NCI-H1048 (cell line): Measurements from ENCODE around the gene CHRNA3.

ENCODE experiments used
- DNase-seq: peaks from one replicate; lab custom pipeline; 2025; lab: John Stamatoyannopoulos, UW

The CHRNA3 gene

DNA sequence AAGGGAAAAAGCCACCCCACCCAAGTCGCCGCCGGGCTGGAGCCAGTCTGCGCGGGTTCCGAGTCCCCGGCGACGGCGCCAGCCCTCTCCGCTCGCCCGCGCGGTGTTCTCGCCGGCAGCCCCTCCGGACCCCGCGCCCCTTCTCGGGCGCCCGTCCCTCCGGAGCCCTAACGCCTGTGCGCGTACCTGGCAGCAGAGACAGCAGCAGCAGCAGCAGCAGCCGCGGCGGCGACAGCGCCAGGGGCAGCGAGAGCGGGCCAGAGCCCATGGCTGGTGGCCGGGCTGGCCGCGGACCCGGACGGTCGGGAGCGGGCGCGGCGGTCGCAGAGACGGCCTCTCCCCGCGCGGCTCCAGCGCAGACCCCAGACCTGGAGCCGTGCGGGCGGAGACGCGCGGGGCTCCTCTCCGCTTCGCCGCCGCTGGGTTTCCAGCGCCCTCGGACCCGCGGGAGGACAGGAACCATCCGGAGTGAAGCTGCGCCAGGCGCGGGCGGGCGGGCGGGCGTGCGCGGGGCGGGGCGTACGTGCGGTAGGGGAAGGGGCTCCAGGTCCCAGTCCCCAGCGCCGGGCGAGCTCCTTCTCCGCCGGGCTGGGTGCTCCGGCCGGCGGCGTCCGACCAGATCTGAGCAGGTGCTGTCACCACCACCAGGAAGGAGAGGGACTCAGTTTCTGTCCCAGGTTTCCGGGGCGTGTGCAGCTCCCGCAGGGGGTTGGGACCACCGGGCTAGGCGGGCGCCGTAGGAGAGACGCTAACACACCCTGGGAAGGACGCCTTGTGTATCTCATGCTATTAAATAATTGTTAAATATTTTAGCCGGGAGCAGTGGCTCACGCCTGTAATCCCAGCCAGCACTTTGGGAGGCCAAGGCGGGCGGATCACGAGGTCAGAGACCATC, at the start of gene CHRNA3:
TSS of gene CHRNA3 (minus strand) at position 470 of the 895 bp plus-strand sequence. CDS start at position 268, 202 bp downstream.
- DNase-seq, result no peak

DNA sequence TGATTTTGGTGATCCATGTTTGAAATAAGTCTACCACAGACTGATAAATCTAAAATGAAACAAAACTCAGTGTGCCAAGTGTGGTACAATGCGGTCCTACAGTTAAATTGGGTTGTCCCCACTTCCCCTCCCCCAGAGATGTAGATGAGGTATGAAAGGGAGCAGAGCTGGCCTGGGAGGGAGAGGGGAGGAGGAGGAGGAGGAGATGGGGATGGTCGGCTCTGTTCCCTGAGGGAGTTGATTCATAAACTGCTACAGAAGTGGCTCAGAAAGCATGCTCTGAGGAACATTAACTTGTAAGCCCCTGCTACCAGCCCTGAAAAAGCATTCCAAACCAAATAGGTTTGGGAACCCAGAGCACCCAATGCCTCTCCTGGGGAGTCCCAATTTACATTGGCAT, 48.2 kb upstream of the CHRNA3 start:
- no peak for DNase-seq

DNA sequence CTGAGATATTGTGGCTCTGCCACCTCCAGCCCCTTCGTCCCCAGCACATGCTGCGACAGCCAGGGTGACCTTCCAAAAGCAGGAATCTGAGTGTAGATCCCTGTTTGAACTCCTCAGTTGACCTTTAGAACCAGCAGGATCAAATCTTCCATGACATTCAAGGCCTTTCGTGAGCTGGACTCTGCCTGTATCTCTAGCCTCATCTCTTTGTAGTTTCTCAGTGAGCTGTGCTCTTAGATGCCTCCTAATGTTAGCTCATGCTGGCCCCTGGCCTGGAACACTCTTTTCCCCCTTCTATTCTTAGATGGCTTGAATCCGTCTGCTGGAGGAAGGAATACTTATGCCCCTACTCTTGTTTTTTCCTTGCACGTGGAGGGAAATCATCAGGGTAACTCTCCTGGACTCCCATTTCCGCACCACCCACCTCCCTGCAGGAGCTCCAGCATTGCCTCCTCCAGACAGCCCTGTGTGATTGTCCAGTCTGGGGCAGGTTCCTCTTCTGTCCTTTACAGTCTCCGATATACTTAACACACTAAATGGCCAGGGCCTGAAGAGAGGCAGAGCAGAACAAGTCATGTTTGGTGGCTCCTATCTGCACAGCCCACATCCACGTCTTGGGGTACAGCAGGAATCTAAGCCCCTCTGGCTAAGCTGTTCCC, 46.9 kb upstream of the CHRNA3 start:
- DNase-seq, result no peak

DNA sequence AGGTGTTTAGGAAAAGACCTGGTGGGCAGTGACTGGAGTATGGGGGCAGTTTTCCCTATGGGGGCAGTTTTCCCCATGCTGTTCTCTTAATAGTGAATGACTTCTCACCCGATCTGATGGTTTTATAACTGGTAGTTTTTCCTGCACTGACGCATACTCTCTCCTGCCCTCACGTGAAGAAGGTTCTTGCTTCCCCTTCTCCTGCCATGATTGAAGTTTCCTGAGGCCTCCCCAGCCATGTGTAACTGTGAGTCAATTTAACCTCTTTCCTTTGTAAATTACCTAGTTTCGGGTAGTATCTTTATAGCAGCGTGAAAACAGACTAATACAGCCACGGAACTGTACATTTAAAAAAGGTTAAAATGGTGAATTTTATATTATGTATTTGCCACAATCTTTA, 45.2 kb upstream of the CHRNA3 start:
- DNase-seq, result no peak

DNA sequence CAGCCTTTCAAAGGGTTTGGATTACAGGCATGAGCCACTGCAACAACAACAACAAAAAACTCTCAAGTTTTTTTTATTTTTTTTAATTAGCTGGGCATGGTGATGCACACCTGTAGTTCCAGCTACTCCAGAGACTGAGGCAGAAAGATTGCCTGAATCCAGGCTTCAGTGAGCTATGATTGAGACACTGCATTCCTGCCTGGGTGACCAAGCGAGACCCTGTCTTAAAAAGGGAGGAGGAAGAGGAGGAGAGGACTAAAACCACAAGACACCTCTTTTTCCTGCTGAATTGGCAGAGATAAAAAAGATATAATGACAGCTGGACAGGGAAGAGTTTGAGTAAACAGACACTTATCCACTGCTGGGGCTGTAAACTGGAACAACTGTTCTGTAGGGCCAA, 42.9 kb upstream of the CHRNA3 start:
- DNase-seq, result no peak

DNA sequence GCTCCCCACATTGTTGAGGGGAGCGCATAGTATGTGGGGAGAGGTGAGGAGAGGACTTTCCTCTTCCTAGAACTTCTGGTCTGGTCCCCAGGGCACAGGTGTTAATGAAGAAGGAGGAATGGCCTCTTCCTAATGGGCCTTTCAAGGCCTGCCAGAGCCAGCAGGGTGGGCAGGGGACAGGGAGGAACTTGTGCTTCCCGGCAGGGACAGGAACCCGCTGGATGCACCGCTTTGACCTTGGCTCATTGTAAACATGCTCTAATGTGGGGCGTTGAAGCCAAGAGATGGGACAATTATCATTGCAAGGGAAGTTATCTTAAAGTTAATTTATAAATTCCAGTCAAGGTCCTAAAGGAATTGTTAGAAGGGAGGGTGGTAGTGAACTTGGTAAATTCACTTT, 41.2 kb upstream of the CHRNA3 start:
- no peak for DNase-seq

DNA sequence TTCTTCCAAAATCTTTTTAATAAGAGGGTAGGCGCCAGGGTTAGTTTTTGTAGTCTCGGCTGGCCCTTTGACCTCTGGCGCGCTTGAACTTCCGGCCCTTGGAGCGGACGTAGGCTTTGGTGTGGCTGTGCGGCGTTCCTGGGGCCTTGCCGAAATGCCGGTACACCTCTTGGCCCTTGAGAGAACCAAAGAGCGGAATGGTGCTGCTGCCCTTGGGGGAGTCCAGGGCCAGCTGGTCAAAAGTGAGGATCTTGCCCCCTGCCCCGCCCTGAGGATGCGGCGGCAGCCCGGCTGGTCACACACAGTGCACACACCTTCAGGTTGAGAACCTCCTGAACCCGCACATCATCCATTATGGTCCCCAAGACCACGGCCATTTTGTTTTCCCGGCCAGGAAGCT, 40.2 kb upstream of the CHRNA3 start:
- DNase-seq, result no peak

DNA sequence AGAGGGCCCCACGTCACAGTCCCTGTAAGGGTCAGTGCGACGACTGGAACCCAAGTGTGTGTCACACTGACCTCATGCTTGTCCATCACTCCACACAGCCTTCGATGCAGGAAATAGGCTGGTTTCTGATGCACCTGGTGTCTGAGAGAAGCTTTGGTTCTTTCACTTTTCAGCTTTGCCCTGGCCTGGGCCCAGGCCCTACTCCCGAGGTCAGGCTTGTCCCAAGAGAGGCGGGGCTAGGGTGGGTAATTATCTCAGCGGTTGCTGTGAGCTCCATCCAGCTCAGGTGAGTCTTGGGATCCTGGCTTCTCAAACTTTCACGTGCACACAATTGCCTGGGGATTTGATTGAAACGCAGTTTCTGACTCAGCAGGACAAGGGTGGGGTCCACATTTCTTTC, 39.8 kb upstream of the CHRNA3 start:
- DNase-seq, result no peak

DNA sequence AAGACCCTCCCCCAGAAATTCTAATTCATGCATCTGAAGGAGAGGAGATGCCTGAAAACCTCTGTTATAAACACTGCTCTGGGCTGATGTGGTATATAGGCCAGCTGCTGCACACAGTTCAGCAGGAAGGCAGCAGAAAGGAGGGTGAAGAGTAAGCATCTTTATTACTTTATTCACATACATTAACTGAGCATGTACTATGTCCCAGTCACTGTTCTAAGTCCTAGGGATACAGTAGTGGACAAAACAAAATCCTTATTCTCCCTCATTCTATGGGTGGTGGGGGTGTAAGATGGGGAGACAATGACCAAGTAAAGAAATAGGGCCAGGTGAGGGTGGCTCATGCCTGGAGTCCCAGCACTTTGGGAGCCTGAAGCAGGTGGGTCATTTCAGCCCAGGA, 38.0 kb upstream of the CHRNA3 start:
- no peak for DNase-seq

DNA sequence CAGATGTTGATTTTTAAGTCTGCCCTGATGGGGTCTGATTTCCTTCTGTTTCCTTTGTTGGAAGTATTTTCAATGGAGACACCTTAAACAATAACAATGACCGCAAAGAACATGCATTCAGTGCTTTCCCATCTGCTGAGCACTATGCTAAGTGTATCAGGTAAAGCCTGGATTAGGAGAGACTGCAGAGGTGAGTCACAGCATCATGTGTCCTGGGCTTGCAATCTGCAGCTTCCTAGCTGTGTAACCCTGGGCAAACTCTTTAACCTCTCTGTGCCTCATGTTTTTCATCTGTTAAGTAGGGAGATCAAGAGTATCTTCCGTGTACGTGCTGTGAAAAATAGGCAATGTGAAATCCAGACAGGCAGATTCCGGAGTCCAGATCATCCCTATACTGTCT, 33.5 kb upstream of the CHRNA3 start:
- DNase-seq, result no peak

DNA sequence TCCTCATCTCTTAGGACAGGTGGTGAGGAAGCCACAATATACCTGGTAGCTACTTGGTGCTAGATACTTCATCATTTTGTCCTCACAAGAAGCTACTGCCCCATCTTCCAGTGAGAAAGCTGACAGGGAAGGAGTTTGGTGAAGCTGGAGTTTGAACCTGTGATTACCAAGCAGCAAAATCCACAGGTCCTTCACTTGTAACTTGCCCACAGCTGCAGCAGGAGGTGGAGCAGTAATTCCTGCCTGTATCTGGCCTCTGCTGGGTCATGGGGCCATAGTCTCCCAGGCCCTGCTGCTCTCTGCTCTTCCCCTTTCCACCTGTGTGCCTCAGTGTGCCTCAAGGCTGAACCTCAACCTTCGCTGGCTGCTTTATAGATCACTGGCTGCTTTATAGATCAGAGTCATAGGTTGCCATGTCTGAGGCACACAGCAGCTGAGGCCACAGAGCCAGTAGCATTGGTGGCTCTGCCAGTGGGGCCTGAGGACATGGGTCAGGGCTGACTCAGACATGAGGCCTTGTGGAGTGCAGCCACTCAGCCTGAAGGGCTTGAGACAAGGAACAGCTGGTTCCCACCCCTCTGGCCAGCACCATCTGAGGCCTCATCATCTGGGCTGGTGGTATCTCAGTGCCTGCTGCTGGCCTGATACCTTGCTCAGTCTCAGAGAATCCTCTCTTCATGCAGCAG, 31.3 kb upstream of the CHRNA3 start:
- no peak for DNase-seq

DNA sequence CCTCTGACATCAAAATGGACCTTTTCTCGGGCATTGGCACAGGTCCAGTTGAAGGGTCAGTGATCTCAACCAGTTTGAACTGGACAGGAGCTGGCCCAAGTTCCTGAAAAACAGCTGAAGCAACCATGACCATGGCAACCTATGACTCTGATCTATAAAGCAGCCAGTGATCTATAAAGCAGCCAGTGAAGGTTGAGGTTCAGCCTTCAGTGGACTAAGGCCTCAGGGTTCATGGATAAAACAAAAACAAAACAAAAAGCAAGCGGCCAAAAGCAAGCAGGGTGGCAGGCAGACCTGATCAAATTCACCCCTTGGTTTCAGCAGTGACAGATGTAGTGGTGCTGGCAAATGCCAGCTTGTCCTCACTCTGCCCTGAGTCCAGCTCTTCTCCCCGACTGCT, 30.2 kb upstream of the CHRNA3 start:
- DNase-seq, result no peak

DNA sequence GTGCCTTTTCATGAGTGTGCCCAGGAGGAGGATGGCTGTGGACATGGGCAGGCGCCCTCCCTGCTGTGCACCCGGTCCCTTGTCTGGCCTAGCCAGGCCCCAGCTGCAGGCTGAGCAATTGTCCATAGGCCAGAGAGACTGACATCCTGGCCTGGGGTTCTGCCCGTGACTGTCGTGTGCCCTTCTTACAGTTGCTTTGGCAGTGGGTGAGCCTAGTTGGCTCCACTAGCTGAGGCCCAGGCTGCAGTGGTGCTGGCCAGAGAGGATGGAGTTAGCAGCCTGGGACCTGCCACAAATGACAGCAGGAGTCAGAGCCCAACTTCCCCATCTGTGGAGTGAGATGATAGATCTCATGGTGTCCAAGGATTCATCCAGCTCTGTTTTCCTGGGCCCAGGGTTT, 29.2 kb upstream of the CHRNA3 start:
- DNase-seq, result no peak

DNA sequence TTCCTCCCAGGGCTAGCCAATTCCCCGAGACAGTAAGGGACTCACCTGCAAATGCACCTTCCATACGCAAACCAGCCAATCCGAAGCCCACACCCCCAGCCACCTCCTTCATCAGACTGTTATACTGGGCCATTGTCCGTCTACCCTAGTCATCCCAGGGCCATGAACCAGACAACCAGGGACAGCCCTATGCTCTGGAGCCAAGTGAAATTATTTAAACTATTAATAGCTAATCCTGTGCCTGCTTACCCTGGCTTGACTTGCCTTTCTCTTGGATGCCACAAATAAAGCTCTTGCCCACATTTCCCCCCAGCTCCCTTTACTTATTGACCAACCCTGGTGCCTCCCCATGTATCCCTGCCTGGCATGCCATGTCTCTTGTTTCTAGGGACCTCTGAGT, 24.2 kb upstream of the CHRNA3 start:
- DNase-seq, result no peak

DNA sequence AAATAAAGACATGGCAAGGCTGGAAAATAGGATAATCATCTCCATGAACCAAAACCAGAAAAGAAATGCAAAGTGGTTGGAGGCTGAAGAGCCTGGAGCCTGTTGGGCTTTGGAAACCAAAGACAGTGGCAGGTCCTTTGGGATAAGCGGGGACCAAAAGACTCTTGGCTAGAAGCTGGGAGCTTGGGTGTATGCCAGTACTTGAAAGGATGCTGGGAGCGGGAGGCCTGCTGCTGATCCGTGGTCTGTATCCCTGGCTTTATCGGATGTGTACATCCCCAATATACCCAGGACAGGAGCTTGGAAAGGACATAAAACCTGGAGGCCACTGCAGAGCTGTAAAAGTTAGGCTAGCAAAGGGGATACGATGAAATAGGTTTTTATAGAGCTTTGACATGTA, 21.5 kb upstream of the CHRNA3 start:
- DNase-seq, result no peak

DNA sequence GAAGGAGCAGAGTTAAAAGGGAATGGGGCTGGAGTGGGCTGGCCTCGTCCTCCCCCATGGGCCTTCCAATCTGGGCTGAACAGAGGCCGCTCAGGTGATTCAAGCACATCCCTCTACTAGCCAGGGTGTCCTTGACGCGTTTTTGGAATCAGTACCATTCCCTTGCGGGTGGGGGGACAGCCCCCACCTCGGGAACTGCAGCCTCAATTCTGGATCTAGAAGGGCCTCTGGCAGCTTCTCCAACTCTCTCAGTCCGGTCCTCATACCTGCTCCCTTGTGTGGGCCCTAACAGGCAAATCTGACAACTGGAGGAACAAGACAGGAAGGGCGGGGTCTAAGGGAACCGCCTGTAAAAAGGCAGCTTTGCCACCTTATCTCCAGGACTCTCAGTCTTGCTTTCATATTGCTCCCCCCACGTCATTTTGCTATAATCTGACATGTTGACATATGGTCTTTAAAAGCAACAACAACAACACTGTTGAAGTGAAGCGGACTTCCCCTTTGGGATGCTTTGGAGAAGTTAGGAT, 21.0 kb upstream of the CHRNA3 start:
- DNase-seq, result no peak

DNA sequence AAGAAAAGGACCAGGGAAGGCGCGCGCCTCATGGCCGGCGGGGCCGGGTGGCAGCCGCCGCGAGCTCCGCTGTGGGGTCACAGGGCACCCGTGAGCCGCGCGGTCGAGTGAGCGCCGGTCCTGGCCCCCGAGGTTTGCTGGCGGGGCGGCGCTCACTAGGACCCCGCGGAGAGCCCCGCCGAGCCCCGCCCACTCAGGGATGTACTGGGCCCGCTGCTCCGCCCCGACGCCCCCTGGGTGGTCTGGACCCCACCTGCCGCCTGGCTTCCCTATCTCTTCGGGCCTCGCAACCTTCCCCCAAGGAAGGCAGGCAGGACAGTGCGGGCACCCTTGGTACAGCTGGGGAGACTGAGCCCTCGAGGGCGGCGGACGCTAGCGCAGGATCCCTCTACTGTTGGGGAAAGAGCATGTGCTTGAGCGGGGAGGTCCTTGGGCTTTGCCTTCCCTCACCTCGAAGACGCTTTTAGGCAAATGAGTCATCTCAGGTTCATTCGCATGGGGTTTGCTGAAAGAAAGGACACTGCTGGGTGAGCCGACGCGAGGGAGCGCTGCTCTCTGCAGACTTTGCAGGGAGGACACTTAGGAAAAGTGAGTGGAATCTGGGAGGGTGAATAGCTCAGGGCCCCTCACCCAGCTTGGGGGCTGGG, 20.4 kb upstream of the CHRNA3 start, which contains the start of gene CHRNB4:
TSS of gene CHRNB4 (minus strand) at position 109 of the 647 bp plus-strand sequence. CDS start at position 32, 77 bp downstream.
- DNase-seq, result no peak

DNA sequence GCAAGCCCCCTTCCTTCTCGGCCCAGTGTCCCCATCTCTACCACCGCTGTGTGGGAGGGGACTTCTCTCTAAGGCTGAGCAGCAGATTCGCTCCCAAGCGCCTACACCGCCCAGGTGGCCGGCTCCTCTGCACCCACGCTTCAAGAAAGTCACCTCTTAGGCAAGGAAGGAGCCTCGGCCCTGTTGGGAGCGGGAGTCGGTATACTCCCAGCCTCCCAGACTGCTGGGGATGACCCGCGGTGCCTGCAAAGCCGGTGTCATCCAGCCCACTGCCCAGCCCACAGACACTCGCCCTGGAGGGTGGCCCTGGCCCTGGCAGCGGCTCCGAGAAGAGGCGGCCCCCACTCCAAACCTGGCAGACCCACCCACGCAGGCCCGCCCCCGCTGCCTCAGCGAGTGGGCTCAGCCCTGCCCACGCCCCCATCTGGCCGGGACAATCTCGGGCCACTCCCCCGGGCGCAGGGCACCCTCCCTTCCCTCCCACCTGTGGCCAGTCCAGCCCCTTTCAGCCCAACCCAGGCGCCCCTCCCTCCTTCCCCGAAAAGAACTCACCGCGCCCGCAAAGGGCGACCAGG, 19.8 kb upstream of the CHRNA3 start:
- no peak for DNase-seq

DNA sequence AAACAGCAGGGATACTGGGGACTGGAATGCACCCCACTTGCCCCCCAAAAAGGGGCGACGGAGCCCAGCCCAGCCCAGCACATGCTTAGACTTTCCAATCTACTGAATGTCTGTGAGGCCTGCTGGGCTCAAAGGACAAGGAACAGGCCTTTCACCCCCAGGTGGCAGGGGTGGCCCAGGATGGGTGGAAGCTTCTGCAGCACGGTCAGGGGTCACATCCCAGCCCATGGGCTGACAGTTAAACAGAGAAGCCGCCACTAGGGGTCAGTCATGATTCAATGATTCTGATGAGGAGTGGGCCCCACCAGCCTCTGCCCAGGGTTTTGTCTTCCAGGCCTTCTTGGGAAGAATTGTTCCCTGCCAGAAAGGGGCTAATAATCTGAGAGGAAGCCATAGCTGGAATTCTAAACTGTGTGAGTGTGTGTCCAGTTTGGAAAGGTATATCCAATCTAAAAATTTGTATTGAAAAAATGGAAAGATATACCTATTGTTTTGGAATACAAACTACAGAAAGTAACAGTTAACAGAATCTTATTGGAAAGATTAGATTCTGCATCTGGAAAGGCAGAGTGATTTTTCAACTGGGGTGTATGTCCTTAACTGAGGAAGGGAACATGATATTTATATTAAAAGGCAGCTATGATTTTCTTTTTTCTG, 18.0 kb upstream of the CHRNA3 start:
- DNase-seq, result no peak

DNA sequence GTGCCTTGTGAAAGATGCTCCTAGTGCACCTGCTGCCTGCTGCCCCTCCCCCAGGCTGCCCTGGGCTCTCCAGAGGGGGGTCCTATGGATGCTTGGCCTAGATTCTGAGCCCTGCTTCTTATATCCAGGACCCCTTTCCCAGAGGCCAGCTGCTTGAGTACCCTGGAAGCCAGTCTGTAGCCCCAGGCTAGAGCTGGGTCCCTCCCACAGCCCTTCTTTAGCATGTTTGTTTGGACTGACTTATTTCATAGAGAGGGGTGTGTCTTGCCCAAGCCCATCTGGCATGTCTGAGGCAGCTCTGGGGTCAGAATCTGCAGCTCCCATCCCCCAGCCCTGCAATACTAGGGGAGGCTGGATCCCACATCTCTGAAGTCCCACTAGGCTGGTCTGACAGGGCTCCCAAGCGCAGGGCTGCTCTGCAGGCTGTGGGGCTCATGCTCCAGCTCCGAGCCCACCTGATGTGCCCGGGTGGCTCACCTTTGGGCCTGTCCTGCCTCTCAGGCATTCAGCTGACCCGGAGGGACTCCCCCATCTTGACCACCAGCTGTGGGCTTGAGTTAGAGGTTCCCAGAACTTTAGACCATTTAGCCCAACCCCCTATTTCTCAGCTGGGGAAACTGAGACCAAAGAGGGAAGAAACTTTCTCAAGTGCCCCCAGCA, 17.1 kb upstream of the CHRNA3 start:
- DNase-seq, result no peak
